Type B pancreatic cell (in vitro differentiated cells): ENCODE data around the gene TCF4. TPM values are rescaled to one million over a fixed set of nuclear protein-coding genes. Genes with fewer than 3 reads are reported as not detected.

Source experiments
- DNase-seq: peaks from one replicate; pipeline ENCODE4 v3.0.0; 2021; ENCODE audit warnings: mixed read lengths; ENCODE audit not compliant: unreplicated experiment; ENCODE audit errors: extremely low spot score
- H3K27ac Mint-ChIP-seq: 2 replicates; pipeline ENCODE4 v1.8.0; 2021; ENCODE audit warnings: mild to moderate bottlenecking, mixed read lengths
- H3K27me3 Mint-ChIP-seq: 2 replicates; pipeline ENCODE4 v1.8.0; 2021; ENCODE audit warnings: mixed read lengths
- H3K36me3 Mint-ChIP-seq: 2 replicates; pipeline ENCODE4 v1.8.0; 2021; ENCODE audit warnings: mixed read lengths
- H3K4me1 Mint-ChIP-seq: one replicate; pipeline ENCODE4 v1.8.0; 2021; ENCODE audit warnings: mixed read lengths; ENCODE audit not compliant: unreplicated experiment
- H3K4me3 Mint-ChIP-seq: 2 replicates; pipeline ENCODE4 v1.8.0; 2021; ENCODE audit warnings: mild to moderate bottlenecking, mixed read lengths
- H3K9me3 Mint-ChIP-seq: 2 replicates; pipeline ENCODE4 v1.8.0; 2021; ENCODE audit warnings: mixed read lengths
- total RNA-seq: library from RNA; stranded (reverse); gene quantifications from 2 replicates; pipeline ENCODE4 v1.2.1, GENCODE V29; 2021; ENCODE audit warnings: low replicate concordance
- TF ChIP-seq, protein P1 (sequence below): fragments of 200-600 bp; sonication (generic); conservative IDR thresholded peaks from 2 replicates; pipeline ENCODE4 v1.5.0; 2021; ENCODE audit warnings: antibody characterized with exemption, mild to moderate bottlenecking

The TCF4 gene
- total RNA-seq, 1 donor from 2014 or later: 189 TPM

DNA sequence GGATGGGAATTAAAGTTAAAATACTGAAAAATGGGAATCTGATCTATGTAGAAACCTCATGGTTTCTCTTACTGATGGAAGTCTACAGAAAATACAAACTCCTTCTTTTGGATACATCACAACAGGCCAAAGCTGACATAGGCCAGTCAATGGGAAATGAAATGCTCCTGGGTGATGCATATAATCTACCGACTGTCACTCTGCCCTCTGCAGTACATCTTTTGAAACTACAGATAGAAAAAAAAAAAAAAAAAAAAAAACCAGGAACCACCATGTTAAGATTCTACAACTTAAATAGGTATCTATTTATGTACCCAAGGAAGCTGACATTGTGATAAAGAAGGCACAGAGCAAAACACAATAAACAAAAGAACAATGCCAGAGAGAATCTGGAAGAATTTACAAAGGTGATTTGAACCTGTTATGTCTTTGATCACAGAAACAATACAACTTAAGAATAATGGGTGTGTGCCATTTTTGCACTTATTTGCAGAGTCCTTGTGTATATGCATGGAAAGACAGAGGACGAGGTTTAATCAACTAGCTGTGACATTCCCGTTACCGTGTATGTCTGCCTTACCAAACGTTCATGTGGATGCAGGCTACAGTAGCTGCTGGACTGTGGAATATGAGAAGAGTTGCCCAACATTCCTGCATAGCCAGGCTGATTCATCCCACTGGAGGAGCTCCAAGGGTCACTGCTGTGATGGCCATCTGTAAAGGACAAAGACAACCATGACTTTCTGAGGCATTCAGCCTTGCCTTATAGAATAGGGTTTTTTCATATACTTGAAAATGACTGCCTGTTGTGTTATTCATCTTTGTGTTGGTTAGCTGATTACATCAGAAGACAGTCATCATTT, 312.7 kb downstream of the TCF4 start:
- Mint-ChIP-seq H3K4me1 (peaks cover 16% of the 10 kb centered on the region), H3K27ac (no peak overlapping the region), H3K27me3 (no peaks in the 10 kb centered on the region), H3K36me3 (peaks cover 54% of the 10 kb centered on the region), H3K9me3 (no peaks in the 10 kb centered on the region), H3K4me3 (no peak overlapping the region)
- no peak for DNase-seq
- TF ChIP-seq, protein P1, sequence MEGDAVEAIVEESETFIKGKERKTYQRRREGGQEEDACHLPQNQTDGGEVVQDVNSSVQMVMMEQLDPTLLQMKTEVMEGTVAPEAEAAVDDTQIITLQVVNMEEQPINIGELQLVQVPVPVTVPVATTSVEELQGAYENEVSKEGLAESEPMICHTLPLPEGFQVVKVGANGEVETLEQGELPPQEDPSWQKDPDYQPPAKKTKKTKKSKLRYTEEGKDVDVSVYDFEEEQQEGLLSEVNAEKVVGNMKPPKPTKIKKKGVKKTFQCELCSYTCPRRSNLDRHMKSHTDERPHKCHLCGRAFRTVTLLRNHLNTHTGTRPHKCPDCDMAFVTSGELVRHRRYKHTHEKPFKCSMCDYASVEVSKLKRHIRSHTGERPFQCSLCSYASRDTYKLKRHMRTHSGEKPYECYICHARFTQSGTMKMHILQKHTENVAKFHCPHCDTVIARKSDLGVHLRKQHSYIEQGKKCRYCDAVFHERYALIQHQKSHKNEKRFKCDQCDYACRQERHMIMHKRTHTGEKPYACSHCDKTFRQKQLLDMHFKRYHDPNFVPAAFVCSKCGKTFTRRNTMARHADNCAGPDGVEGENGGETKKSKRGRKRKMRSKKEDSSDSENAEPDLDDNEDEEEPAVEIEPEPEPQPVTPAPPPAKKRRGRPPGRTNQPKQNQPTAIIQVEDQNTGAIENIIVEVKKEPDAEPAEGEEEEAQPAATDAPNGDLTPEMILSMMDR: peak; percentile 47

DNA sequence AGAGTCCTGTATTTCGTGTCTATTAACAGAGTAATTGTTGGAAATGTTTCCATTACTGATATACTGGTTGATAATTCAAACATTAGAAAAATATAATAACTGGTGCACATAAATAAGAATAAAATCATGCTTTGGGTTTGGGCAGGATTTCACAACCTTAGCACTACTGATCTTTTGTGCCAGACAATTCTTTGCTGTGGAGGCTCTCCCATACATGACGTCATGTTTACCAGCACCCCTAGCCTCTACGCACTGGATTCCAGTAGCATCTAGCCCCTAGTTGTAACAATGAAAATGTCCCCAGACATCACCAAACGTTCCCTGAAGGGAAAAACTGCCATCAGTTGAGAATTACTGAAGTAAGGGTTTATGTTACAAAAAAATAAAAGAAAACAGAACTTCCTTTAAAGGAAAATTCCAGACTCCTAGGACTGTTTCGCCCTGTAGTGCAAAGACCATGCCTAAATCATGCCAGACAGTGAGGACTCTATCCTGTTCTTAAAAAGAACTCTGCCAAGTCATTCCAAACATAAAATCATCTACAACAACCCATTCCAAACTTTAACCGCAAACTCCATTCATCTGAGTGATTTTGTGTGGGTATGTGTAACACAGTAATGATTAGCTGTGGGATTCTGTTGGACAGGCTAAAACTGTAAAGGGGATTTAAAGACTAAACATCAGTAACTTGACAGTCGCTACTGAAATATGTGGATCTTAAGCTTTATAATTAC, 315.3 kb downstream of the TCF4 start:
- Mint-ChIP-seq H3K4me3 (no peak overlapping the region), H3K36me3 (peaks cover 64% of the 10 kb centered on the region), H3K27me3 (no peaks in the 10 kb centered on the region), H3K27ac (no peak overlapping the region), H3K9me3 (peaks cover 4% of the 10 kb centered on the region), H3K4me1 (peaks cover 14% of the 10 kb centered on the region)
- TF ChIP-seq, protein P1: no peak
- DNase-seq: no peak

DNA sequence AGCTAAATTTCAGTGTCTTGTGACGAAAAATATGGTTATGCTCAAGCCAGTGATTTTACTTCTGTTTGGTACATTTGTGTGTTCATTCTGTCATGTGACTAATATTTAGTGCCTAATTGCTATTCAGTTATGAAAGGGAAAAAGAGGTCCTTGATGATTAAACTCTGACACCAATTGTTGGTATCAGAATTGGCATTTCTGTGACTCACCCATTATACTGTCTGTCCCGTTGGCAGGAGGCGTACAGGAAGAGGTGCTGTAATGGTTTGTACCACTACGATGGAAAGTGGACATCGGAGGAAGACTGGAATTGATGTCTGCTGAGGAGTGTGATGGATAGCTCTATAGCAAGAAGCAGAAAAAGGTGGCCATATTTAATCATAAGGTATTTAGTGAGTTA, 318.4 kb downstream of the TCF4 start:
- H3K4me3 Mint-ChIP-seq: no peak overlapping the region
- peaks cover 38% of the 10 kb centered on the region for H3K4me1 Mint-ChIP-seq
- no peaks in the 10 kb centered on the region for H3K27me3 Mint-ChIP-seq
- no peak overlapping the region for H3K27ac Mint-ChIP-seq
- H3K36me3 Mint-ChIP-seq: peaks cover 62% of the 10 kb centered on the region
- TF ChIP-seq, protein P1: no peak
- no peak for DNase-seq
- H3K9me3 Mint-ChIP-seq: peaks cover 4% of the 10 kb centered on the region

DNA sequence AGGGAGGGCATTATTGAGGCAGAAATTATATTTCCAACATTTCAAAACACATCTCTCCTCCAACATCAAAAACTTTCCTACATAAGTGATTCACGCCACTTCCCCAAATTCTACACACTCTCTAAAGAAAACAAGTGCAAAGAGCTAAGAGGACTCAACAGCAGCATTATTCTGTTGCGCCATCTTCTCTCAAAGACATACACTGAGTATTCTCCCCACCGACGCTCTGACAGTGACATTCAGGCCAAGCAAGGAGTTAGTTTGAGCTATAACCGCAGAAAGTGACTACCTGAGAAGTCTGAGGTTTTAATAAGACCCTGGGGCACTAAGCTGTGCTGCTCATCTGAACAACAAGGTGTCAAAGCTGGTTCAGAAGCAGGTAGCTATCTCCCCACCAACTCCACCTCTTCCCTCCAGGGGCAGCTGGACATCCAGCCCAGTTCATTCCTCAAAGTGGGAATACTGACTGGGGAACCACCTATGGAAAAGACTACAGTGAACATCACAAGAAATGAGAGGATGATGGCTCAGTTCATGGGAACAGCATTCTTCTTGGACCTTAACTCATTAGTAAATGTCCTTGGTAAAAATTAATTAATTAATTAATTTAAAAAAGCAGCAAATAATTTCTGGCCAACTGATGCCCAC, 319.2 kb downstream of the TCF4 start:
- peaks cover 46% of the 10 kb centered on the region for H3K4me1 Mint-ChIP-seq
- H3K27me3 Mint-ChIP-seq: no peaks in the 10 kb centered on the region
- TF ChIP-seq, protein P1: no peak
- peaks cover 4% of the 10 kb centered on the region for H3K9me3 Mint-ChIP-seq
- DNase-seq: no peak
- H3K36me3 Mint-ChIP-seq: peaks cover 60% of the 10 kb centered on the region
- H3K27ac Mint-ChIP-seq: no peak overlapping the region
- no peak overlapping the region for H3K4me3 Mint-ChIP-seq

DNA sequence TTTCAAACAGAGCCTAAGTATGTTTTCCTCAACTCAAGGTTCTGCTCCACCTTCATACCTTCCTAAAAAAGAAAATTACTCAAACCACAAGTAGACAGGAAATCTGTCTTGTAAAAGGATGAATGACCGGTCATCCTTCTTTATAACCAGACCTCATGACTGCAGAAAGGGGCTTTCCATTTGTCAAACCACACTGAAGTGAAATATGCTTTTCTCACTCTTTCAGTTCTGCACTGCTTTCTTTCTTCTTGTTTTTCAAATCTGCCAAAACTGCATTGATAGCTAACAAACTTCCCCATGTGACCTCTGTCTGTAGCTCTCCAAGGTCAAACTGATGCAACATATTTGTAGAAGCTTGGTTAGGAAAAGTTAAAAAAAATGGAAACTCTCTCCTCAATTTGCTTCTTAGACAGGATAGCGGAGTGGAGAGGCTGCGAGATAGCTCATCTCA, 319.8 kb downstream of the TCF4 start:
- H3K27ac Mint-ChIP-seq: peak overlapping the region; percentile 64
- DNase-seq: no peak
- H3K27me3 Mint-ChIP-seq: no peaks in the 10 kb centered on the region
- H3K4me3 Mint-ChIP-seq: no peak overlapping the region
- peaks cover 58% of the 10 kb centered on the region for H3K36me3 Mint-ChIP-seq
- TF ChIP-seq, protein P1: no peak
- peaks cover 4% of the 10 kb centered on the region for H3K9me3 Mint-ChIP-seq
- H3K4me1 Mint-ChIP-seq: peaks cover 46% of the 10 kb centered on the region
